Skeletal muscle cell (primary cell): ENCODE data around the gene CTSD.

Source experiments
- DNase-seq: peaks from one replicate; pipeline ENCODE4 v3.0.0-alpha.2; 2010; ENCODE audit warnings: low read depth
- H3K4me3 ChIP-seq: 2 replicates; pipeline ENCODE4 v1.5.1; 2011; ENCODE audit warnings: low read depth, mild to moderate bottlenecking, control low read depth, low read length, moderate library complexity

The CTSD gene

DNA sequence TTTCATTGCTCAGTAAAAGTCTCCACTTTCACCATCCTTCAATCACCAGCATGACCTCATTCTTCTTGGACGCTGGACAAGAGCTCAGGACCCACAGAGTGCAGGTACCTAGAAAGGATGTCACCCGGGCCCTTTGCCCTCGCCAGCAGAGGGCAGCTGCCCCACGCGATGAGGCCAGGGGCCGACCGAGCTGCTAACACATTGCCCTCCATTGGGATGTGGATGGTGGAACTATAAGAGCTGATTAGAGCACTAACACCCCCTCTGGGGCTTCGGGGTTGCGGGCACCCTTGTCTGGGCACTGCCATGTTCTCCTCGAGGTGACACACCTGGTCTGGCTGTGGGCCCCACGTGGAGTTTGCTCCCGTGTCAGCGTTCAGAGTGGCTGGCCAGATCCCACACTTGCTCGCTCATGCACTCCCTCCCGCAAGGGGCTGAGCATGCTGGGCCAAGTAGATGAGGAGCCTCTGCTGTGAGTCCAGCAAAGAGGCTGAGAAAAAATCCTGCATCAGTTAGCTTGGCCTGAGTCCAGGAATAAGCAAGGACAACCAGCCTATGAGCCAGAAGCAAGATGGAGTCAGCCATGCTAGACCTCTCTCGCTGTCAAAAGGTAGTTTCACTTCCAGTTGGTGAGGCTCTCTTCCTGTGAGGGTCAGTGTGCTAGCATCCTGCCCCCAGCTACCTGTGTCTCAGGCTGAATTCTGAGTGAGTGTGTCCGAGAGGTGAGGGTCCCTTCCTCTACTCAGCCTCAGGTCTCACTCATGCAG is 56.9 kb downstream of the CTSD start:
- DNase-seq, result no peak
- H3K4me3 ChIP-seq, result no peak overlapping the region

DNA sequence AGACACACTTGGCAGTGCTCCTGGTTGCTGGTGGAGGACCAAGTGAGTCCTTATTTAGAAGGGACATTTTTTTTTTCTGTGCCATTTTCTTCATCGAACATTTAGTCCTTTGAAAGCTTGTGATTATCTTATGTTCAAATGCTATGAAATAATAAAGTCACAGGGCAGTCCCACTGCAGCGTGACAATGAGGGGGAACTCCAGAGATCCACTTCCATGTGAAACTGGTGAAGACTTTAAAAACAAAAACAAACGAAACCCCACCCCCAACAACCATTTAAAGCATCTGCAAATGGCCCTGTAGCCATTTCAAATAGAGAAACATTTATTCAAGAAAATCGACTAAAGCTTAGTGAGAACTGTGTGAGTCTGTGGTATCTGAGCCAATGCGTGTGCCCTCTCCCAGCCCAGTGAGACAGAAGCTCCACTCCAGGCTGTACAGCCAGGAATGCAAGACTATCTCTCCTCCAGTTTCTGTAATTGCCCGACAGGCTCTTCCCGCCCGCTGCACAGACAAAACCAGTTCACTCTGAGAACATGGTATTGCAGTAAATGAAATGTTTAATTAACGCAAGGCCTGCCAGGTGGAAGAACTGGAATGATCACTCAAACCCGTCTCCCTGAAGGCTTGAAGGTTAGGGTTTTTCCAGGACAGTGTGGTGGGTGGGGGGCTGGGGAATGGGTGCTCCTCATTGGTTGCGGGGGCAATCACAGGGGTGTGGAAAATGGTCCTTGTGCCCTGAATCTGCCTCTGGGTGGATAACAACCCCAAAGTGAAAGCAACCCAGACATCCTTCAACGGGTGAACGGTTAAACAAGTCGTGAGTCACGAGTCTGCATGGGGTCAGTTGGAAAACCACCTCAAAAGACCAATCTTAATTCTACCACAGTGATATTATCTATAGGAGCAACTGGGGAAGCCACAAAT is 58.3 kb downstream of the CTSD start:
- no peak overlapping the region for H3K4me3 ChIP-seq
- no peak for DNase-seq

DNA sequence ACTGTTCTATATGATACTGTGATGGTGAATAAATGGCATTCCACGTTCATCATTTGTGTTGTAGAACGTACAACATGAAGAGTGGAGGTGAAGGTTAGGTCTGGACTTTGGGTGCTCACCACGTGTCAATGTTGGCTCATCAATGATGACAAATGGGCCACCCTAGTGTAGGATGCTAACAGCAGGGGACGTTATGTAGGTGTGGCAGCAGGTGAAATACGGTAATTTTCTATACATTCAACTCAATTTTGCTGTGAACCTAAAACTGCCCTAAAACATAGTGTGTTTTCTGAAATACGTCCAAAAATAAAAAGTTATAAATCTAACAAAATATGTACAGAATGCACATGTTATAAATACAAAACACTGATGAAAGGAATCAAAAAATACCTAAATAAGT is 60.6 kb downstream of the CTSD start:
- DNase-seq, result no peak
- no peak overlapping the region for H3K4me3 ChIP-seq
